ENCODE data around the gene TNFSF15. TPM values are rescaled to one million over a fixed set of nuclear protein-coding genes. Genes with fewer than 3 reads are reported as not detected.

TNFSF15 gene
- total RNA-seq, 1 experiment from 2014 or later, result not detected

DNA sequence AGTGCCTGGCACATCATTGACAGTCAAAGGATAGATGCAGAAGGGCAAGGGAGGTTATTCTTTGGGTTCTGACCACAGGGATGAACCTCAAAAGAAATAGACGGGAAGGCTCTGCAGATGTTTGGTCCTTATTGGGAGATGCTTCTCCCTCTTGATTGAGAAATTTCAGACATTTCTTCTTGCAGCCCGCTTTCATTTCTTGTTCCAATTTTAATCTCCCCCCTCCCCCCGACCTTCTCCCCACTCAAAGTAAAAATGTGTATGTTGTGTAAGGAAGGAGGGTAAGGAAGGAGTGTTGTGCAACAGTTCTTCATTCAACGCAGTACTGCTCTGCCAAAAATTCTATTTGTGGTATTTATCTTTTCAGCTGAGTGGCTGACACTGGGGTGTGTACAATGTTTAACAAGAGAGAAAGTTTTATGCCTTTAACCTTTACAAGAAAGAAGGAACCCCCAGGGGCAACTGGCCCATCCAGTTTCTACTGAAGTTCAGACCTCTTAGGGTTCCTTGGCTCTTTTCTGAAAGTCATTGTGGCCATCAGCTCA is 46.3 kb upstream of the TNFSF15 start (continued):
- TF ChIP-seq EGR1 (IDR thresholded peaks at IDR 0.05; ENCODE audit: low read depth), result no peak

DNA sequence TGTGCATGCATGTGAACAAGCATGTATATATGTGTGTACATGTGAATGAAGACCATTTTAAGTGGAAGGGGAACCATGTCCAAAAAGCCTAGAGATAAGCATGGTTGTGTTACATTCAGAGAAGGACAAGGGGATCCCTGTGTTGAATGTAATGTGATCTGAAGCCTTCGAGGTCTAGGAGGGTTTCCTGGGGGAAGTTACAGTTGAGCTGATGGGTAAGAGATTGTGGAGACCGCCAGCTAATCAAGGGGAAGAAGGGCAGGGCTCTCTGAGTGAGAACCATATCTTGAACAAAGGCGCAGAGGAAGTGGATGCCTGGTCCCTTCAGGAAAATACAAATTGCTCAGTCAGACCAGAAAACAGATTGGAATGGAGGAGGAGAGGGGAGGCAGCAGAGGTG is 45.5 kb upstream of the TNFSF15 start:
- ChIA-PET RAD21 (ENCODE audit: low non-redundant PET in 1 of 2, low total read pairs in 2 of 2, uncharacterized antibody in 2 of 2, unreplicated experiment in 2 of 2) (no interaction called here), POLR2A (no interaction called here), CTCF (no interaction called here)
- no peak for ATAC-seq
- Histone ChIP-seq H3K9ac (ENCODE audit: low read length) (no peak overlapping the region), H3K27me3 (ENCODE audit: insufficient read depth, low read length) (no peaks in the 10 kb centered on the region), H3K27ac (ENCODE audit: low read depth, low read length) (no peak overlapping the region), H3K9me3 (ENCODE audit: control insufficient read depth in 1 of 2, insufficient read depth in 1 of 2, low read depth in 1 of 2, low read length in 2 of 2) (no peaks in the 10 kb centered on the region), H3K79me2 (ENCODE audit: insufficient read depth, low read length) (no peaks in the 10 kb centered on the region), H3K9me2 (ENCODE audit: insufficient read depth) (no peaks in the 10 kb centered on the region), H3K4me1 (ENCODE audit: control insufficient read depth in 1 of 2, insufficient read depth in 2 of 2, low read length in 2 of 2) (no peaks in the 10 kb centered on the region), H2AFZ (ENCODE audit: low read depth, low read length, poor library complexity, severe bottlenecking) (no peak overlapping the region), H3K36me3 (ENCODE audit: control insufficient read depth in 1 of 2, insufficient read depth in 2 of 2, low read length in 2 of 2) (no peaks in the 10 kb centered on the region), H4K20me1 (ENCODE audit: insufficient read depth) (no peaks in the 10 kb centered on the region), H3K4me3 (replicated peaks in 1 of 2; ENCODE audit: low read depth in 1 of 2, low read length in 2 of 2) (no peak overlapping the region), H3K4me2 (ENCODE audit: low read length) (no peak overlapping the region)
- intact Hi-C loops (cut with micrococcal nuclease), result no loop called here
- no peak for DNase-seq (ENCODE audit: low read depth, low spot score)
- TF ChIP-seq SRF (IDR thresholded peaks at IDR 0.05; ENCODE audit: low read depth) (no peak), FOSL1 (IDR thresholded peaks at IDR 0.05; ENCODE audit: low read depth) (no peak), CEBPB (IDR thresholded peaks at IDR 0.05; ENCODE audit: low read depth) (no peak), RAD21 (IDR thresholded peaks at IDR 0.05; ENCODE audit: low read depth) (no peak), SP1 (IDR thresholded peaks at IDR 0.05; ENCODE audit: low read depth) (no peak), ELF1 (IDR thresholded peaks at IDR 0.05; ENCODE audit: borderline replicate concordance, low read depth) (no peak), SIN3A (IDR thresholded peaks at IDR 0.05; ENCODE audit: low read depth) (no peak), EZH2phosphoT487 (IDR thresholded peaks at IDR 0.05; ENCODE audit: borderline replicate concordance) (no peak), POLR2AphosphoS5 (IDR thresholded peaks at IDR 0.05; ENCODE audit: low read depth, low read length) (no peak), ZNF274 (IDR thresholded peaks at IDR 0.05; ENCODE audit: low read depth, low read length) (no peak), ZFX (IDR thresholded peaks at IDR 0.05) (no peak), CBX3 (IDR thresholded peaks at IDR 0.05; ENCODE audit: low read depth) (no peak), EZH2 (IDR thresholded peaks at IDR 0.05) (no peak), TCF7L2 (IDR thresholded peaks at IDR 0.05; ENCODE audit: borderline replicate concordance, extremely low read depth, insufficient read depth, insufficient read length) (no peak), JUND (IDR thresholded peaks at IDR 0.05) (no peak), EGR1 (IDR thresholded peaks at IDR 0.05; ENCODE audit: low read depth) (no peak), POLR2A (IDR thresholded peaks at IDR 0.05; ENCODE audit: borderline replicate concordance, extremely low read depth, insufficient read depth, insufficient read length) (no peak)
- TF ChIP-seq, protein P1, sequence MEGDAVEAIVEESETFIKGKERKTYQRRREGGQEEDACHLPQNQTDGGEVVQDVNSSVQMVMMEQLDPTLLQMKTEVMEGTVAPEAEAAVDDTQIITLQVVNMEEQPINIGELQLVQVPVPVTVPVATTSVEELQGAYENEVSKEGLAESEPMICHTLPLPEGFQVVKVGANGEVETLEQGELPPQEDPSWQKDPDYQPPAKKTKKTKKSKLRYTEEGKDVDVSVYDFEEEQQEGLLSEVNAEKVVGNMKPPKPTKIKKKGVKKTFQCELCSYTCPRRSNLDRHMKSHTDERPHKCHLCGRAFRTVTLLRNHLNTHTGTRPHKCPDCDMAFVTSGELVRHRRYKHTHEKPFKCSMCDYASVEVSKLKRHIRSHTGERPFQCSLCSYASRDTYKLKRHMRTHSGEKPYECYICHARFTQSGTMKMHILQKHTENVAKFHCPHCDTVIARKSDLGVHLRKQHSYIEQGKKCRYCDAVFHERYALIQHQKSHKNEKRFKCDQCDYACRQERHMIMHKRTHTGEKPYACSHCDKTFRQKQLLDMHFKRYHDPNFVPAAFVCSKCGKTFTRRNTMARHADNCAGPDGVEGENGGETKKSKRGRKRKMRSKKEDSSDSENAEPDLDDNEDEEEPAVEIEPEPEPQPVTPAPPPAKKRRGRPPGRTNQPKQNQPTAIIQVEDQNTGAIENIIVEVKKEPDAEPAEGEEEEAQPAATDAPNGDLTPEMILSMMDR (IDR thresholded peaks at IDR 0.05 in 2 of 3, conservative IDR thresholded peaks at IDR 0.05 in 1 of 3; ENCODE audit: borderline replicate concordance in 1 of 3, insufficient read depth in 1 of 3, low read depth in 2 of 3, low read length in 2 of 3), result no peak
- TF ChIP-seq, protein P2, sequence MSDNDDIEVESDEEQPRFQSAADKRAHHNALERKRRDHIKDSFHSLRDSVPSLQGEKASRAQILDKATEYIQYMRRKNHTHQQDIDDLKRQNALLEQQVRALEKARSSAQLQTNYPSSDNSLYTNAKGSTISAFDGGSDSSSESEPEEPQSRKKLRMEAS (IDR thresholded peaks at IDR 0.05), result no peak
- TF ChIP-seq, protein P3, sequence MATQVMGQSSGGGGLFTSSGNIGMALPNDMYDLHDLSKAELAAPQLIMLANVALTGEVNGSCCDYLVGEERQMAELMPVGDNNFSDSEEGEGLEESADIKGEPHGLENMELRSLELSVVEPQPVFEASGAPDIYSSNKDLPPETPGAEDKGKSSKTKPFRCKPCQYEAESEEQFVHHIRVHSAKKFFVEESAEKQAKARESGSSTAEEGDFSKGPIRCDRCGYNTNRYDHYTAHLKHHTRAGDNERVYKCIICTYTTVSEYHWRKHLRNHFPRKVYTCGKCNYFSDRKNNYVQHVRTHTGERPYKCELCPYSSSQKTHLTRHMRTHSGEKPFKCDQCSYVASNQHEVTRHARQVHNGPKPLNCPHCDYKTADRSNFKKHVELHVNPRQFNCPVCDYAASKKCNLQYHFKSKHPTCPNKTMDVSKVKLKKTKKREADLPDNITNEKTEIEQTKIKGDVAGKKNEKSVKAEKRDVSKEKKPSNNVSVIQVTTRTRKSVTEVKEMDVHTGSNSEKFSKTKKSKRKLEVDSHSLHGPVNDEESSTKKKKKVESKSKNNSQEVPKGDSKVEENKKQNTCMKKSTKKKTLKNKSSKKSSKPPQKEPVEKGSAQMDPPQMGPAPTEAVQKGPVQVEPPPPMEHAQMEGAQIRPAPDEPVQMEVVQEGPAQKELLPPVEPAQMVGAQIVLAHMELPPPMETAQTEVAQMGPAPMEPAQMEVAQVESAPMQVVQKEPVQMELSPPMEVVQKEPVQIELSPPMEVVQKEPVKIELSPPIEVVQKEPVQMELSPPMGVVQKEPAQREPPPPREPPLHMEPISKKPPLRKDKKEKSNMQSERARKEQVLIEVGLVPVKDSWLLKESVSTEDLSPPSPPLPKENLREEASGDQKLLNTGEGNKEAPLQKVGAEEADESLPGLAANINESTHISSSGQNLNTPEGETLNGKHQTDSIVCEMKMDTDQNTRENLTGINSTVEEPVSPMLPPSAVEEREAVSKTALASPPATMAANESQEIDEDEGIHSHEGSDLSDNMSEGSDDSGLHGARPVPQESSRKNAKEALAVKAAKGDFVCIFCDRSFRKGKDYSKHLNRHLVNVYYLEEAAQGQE (IDR thresholded peaks at IDR 0.05; ENCODE audit: low read depth), result no peak
- BruUV-seq (replicated peaks), result no TSS peak
